Measurements from ENCODE around the gene NAT8L. TPM values are rescaled to one million over a fixed set of nuclear protein-coding genes. Genes with fewer than 3 reads are reported as not detected.
A peak's percentile ranks its signal among the peaks of the same experiment; 100 is the strongest.
"Not testable (repeated sequence)": the region's sequence is repeated elsewhere in the genome, so short reads cannot be mapped to it uniquely, and the experiment has no call there.

NAT8L gene
- total RNA-seq, 6 experiments from 2014 or later = 0.05 to 0.14 (median 0.11) TPM; not detected in 1

- H3K9me3 Mint-ChIP-seq = no peaks in the 10 kb centered on the region; the same call in 1 of the 2 replicates
- peaks cover 44% of the 10 kb centered on the region for H3K27me3 Mint-ChIP-seq (ENCODE audit: insufficient read depth)
- TF ChIP-seq CTCF (IDR thresholded peaks at IDR 0.05) = no peak
These were observed 34.4 kb upstream of the NAT8L start for GRCh38 chr4:2024683-2025082.

GRCh38 chr4:2025817-2026216 is 33.3 kb upstream of the NAT8L start:
- Mint-ChIP-seq H3K4me3 (no peak overlapping the region), H3K27me3 (ENCODE audit: insufficient read depth) (peaks cover 42% of the 10 kb centered on the region), H3K36me3 (ENCODE audit: low read depth) (0 out of 2 replicates have a peak, but pooled peaks cover 5% of the 10 kb centered on the region), H3K27ac (no peak overlapping the region), H3K9me3 (no peaks in the 10 kb centered on the region; the same call in 1 of the 2 replicates), H3K4me1 (ENCODE audit: low read depth) (peaks cover 7% of the 10 kb centered on the region)
- no peak for TF ChIP-seq CTCF (IDR thresholded peaks at IDR 0.05)
- DNase-seq = no peak

More at GRCh38 chr4:2024683-2025082, 34.4 kb upstream of the NAT8L start:
- Mint-ChIP-seq H3K27ac (no peak overlapping the region), H3K36me3 (ENCODE audit: low read depth) (0 out of 2 replicates have a peak, but pooled peaks cover 5% of the 10 kb centered on the region), H3K4me3 (no peak overlapping the region), H3K4me1 (ENCODE audit: low read depth) (peaks cover 7% of the 10 kb centered on the region)
- no peak for DNase-seq

- H3K27ac Mint-ChIP-seq; H3K4me1 Mint-ChIP-seq (ENCODE audit: low read depth); H3K4me3 Mint-ChIP-seq; H3K9me3 Mint-ChIP-seq; H3K36me3 Mint-ChIP-seq (ENCODE audit: low read depth): not testable (repeated sequence)
- H3K27me3 Mint-ChIP-seq (ENCODE audit: insufficient read depth) = peaks cover 45% of the 10 kb centered on the region
- DNase-seq = peak; percentile 11
These were observed 32.0 kb upstream of the NAT8L start for GRCh38 chr4:2027120-2027519.

- H3K36me3 Mint-ChIP-seq (ENCODE audit: low read depth); H3K4me1 Mint-ChIP-seq (ENCODE audit: low read depth); H3K9me3 Mint-ChIP-seq; H3K4me3 Mint-ChIP-seq; H3K27ac Mint-ChIP-seq; DNase-seq: not testable (repeated sequence)
- peaks cover 54% of the 10 kb centered on the region for H3K27me3 Mint-ChIP-seq (ENCODE audit: insufficient read depth)
These were observed 28.0 kb upstream of the NAT8L start for GRCh38 chr4:2031161-2031560.

- no peak for DNase-seq
- TF ChIP-seq CTCF (IDR thresholded peaks at IDR 0.05) = no peak
- Mint-ChIP-seq H3K27ac (no peak overlapping the region), H3K4me3 (no peak overlapping the region), H3K36me3 (ENCODE audit: low read depth) (no peaks in the 10 kb centered on the region), H3K4me1 (ENCODE audit: low read depth) (no peaks in the 10 kb centered on the region), H3K27me3 (ENCODE audit: insufficient read depth) (peaks cover 35% of the 10 kb centered on the region), H3K9me3 (peaks cover 8% of the 10 kb centered on the region)
These were observed 22.8 kb upstream of the NAT8L start for GRCh38 chr4:2036327-2036726.

- no peak for TF ChIP-seq CTCF (IDR thresholded peaks at IDR 0.05)
- H3K36me3 Mint-ChIP-seq (ENCODE audit: low read depth) = no peaks in the 10 kb centered on the region
- H3K4me1 Mint-ChIP-seq (ENCODE audit: low read depth) = no peaks in the 10 kb centered on the region
- H3K4me3 Mint-ChIP-seq = no peak overlapping the region
- H3K27me3 Mint-ChIP-seq (ENCODE audit: insufficient read depth) = peaks cover 35% of the 10 kb centered on the region
- DNase-seq = no peak
- no peak overlapping the region for H3K27ac Mint-ChIP-seq
- peaks cover 8% of the 10 kb centered on the region for H3K9me3 Mint-ChIP-seq
These were observed 22.3 kb upstream of the NAT8L start for GRCh38 chr4:2036866-2037265.

Data from HFFc6 (cell line).